VCaP (cell line): ENCODE data around the gene TRAPPC3.

Experiments
- H3K27ac ChIP-seq: fragments of 450-650 bp; 2 replicates; pipeline ENCODE4 v1.5.1; 2017
- TF ChIP-seq, protein P1 (sequence below): fragments of 450-650 bp; conservative IDR thresholded peaks from 2 replicates; pipeline ENCODE4 v1.5.1; 2017; ENCODE audit warnings: mild to moderate bottlenecking, moderate library complexity

Gene TRAPPC3

DNA sequence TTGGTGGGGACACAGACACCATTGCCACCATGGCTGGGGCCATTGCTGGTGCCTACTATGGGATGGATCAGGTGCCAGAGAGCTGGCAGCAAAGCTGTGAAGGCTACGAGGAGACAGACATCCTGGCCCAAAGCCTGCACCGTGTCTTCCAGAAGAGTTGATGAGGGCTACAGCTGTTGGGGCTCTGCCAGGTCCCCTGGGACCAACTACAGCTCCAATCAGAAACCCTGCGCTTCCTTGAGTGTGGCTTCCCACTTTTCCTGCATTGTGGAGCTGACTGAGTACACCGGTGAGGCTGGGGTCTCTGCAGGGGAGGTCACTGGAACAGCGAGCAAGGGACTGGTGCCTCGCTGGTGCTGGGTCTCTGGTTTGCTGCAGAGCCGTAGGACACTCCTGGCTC is 56.1 kb downstream of the TRAPPC3 start:
- H3K27ac ChIP-seq = no peak overlapping the region

DNA sequence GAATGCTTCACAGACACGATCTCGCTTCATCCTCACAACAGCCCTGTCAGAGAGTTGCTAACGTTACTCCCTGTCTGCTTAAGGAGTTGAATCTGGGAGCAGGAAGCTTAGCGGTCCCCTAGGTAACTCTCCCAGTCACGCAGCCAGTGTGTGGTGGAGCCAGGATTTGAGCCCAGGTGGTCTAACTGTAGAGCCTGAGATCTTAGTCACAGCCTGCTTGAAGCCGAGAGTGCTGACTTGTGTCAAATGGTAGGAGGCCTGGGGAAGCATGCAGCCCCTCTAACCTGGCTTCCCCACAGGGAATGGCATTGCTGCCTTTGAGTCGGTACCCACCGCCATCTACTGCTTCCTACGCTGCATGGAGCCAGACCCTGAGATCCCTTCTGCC is 56.5 kb downstream of the TRAPPC3 start:
- H3K27ac ChIP-seq = no peak overlapping the region

More for the DNA sequence above, 56.1 kb downstream of the TRAPPC3 start:
- TF ChIP-seq, protein P1, sequence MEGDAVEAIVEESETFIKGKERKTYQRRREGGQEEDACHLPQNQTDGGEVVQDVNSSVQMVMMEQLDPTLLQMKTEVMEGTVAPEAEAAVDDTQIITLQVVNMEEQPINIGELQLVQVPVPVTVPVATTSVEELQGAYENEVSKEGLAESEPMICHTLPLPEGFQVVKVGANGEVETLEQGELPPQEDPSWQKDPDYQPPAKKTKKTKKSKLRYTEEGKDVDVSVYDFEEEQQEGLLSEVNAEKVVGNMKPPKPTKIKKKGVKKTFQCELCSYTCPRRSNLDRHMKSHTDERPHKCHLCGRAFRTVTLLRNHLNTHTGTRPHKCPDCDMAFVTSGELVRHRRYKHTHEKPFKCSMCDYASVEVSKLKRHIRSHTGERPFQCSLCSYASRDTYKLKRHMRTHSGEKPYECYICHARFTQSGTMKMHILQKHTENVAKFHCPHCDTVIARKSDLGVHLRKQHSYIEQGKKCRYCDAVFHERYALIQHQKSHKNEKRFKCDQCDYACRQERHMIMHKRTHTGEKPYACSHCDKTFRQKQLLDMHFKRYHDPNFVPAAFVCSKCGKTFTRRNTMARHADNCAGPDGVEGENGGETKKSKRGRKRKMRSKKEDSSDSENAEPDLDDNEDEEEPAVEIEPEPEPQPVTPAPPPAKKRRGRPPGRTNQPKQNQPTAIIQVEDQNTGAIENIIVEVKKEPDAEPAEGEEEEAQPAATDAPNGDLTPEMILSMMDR = no peak

DNA sequence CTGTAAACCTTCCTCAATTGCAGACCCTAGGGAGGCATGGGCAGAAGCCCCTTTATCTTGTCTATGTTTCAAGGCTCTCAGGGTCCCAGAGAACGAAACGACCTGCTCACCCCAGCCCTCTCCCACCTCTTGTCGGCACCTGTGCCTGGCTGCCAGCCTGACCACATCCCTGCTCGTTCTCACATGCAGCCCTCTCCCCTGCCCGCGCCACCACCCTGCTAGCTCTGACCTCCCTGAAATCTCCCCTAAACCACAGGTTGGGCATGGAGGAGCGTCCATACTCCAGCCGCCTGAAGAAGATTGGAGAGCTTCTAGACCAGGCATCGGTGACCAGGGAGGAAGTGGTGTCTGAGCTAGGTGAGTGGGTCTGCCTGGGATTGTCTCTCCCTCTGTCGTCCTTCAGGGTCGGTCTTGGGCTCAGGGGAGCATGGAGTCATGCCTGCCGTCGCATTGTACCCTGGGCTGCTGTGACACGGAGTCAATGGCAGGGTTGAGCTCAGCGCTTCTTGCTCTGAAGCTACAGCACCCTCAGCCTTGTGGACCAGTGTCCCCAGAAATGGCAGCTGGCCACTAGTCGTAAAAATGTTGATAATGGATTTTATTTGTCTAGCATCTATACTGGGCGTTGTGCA is 57.0 kb downstream of the TRAPPC3 start:
- TF ChIP-seq, protein P1 = no peak
- H3K27ac ChIP-seq = no peak overlapping the region

More for the DNA sequence above, 56.5 kb downstream of the TRAPPC3 start:
- TF ChIP-seq, protein P1 = no peak

DNA sequence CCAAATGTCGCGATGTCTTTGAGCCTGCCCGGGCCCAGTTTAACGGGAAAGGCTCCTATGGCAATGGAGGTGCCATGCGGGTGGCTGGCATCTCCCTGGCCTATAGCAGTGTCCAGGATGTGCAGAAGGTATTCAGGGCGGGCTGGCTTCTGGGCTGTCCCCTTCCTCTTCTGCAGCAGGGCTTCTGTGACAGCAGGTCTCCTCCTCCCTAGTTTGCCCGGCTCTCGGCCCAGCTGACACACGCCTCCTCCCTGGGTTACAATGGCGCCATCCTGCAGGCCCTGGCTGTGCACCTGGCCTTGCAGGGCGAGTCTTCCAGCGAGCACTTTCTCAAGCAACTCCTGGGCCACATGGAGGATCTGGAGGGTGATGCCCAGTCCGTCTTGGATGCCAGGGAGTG is 57.6 kb downstream of the TRAPPC3 start:
- H3K27ac ChIP-seq = no peak overlapping the region
- TF ChIP-seq, protein P1 = no peak

DNA sequence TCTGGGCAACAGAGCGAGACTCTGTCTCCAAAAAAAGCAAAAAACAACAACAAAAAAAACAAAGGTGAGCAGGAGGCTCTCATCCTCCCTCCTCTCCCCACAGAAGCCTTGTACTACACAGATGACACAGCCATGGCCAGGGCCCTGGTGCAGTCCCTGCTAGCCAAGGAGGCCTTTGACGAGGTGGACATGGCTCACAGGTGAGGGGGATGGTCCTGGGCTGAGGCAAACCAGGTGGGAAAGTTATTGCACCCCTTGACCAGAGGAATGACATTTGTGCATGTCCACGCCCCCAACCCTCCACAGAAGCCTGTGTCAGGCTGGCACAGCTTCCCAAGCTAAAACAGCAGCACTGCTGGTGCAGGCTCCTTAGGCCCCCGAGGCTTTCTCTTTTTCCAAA is 58.1 kb downstream of the TRAPPC3 start:
- TF ChIP-seq, protein P1 = no peak
- H3K27ac ChIP-seq = no peak overlapping the region

DNA sequence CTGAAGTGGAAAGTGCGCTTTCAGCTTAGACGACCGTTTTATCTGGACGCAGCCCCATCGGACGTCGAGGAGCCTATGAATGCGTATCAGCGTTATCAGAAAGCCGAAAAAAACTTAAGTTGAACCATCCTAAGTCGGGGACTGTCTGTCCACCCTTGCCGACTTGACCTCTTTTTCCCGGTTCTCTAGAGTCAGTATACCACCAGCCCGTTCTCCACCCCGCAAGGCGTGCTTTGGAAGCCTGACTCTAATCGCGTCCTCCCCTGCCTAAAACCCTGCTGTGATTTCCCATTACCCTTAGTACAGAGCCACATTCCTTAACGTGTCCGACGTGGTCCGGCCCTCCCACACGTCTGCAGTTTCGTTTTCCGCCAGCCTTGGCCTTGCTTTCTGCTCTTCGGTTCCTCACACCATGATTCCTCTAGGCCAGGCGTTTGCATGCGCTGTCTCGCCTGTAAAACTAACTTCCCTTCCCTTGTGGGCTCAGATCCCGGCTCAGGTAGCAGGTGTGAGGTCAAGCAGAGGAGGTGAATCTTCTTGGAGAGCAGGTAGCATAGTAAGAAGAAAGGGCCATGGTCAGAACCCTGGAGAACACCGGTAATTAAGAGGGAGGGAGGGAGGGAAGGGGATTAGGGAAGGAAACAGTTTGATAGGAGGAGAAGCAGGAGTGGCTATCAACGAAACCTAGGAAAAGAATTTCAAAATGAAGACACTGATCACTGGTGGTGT is 59.7 kb downstream of the TRAPPC3 start:
- TF ChIP-seq, protein P1 = no peak

DNA sequence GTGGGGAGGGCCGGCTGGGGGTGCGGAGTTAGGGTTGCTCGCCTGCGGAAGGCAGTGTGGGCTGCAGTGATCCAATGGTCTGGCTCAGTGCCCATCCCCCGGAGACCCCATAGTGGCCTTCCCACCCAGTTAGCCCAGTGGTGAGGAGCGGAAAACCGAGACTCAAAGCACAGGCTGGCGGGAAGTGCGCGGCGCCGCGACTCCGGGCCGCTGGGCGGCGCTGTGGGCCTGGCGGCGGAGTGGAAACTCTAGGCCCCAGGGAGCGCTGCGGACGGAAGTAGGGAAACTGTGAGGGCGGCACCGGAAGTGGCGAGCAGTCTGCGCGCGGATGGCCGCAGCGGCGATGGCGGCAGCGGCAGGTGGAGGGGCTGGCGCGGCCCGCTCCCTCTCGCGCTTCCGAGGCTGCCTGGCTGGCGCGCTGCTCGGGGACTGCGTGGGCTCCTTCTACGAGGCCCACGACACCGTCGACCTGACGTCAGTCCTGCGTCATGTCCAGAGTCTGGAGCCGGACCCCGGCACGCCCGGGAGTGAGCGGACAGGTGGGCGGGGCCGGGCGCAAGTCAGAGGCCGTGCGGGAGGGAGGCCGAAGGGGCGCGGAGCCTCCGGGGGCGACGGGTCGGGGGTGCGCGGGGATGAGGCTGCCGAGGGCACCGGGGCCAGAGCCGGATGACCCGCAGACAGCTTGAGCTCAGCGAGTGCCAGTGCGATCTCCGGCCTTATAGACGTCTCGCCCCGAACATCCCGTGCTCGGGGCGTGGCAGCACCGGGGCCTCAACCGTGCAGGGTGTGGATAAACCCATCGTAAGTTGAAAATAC is 60.5 kb downstream of the TRAPPC3 start, which contains the start of gene ADPRS:
Gene ADPRS, plus strand, starts transcription at position 316 of the 816 bp plus-strand sequence. Its CDS starts 13 bp downstream, at position 329.
- peak within 1 kb of the TSS; percentile 77 for H3K27ac ChIP-seq
- TF ChIP-seq, protein P1 = peak; percentile 98

More for the DNA sequence above, 59.7 kb downstream of the TRAPPC3 start:
- H3K27ac ChIP-seq = peak overlapping the region; percentile 77
